ENCODE results near the gene GFRA1. TPM values are rescaled to one million over a fixed set of nuclear protein-coding genes. Genes with fewer than 3 reads are reported as not detected.

The GFRA1 gene
- total RNA-seq, 1 experiment from 2014 or later: 0.30 TPM

DNA sequence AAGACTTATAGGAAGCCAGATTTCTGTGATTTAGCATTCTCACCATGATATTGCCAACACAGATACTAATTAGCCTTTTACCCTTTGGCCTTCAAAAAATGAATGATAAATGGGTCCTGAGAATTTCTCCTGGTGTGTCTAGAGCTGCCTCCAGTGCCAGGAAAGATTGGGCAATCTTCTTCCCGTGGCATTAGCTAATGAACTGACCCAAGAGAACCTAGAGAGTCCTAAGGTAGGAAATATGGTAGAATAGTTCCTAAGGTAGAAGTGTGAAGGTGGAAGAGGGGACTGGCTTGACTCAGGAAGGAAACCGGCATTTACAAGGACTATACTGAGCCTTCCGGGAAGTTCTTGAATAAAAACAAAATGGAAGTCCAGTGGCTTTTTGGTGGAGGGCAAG, 133.1 kb downstream of the GFRA1 start:
- H3K4me2 ChIP-seq (ENCODE audit: low read length): no peak overlapping the region
- H3K4me3 ChIP-seq (replicated peaks in 1 of 2; ENCODE audit: low read depth in 1 of 2, low read length in 2 of 2): no peak overlapping the region
- no peaks in the 10 kb centered on the region for H3K4me1 ChIP-seq (ENCODE audit: control insufficient read depth in 1 of 2, insufficient read depth in 2 of 2, low read length in 2 of 2)
- POLR2A ChIA-PET: no interaction called here
- H3K9me3 ChIP-seq (ENCODE audit: control insufficient read depth in 1 of 2, insufficient read depth in 1 of 2, low read depth in 1 of 2, low read length in 2 of 2): no peaks in the 10 kb centered on the region
- H3K9me2 ChIP-seq (ENCODE audit: insufficient read depth): no peaks in the 10 kb centered on the region
- peaks cover 59% of the 10 kb centered on the region for H3K27me3 ChIP-seq (ENCODE audit: insufficient read depth, low read length)
- DNase-seq (ENCODE audit: low read depth, low spot score) (no peak), ATAC-seq (no peak)
- RAD21 ChIA-PET (ENCODE audit: low non-redundant PET in 1 of 2, low total read pairs in 2 of 2, uncharacterized antibody in 2 of 2, unreplicated experiment in 2 of 2): no interaction called here
- no peaks in the 10 kb centered on the region for H3K36me3 ChIP-seq (ENCODE audit: control insufficient read depth in 1 of 2, insufficient read depth in 2 of 2, low read length in 2 of 2)
- H3K9ac ChIP-seq (ENCODE audit: low read length): no peak overlapping the region
- BruUV-seq (replicated peaks): no TSS peak
- H3K27ac ChIP-seq (ENCODE audit: low read depth, low read length): no peak overlapping the region
- CTCF ChIA-PET: no interaction called here
- TF ChIP-seq, protein P1, sequence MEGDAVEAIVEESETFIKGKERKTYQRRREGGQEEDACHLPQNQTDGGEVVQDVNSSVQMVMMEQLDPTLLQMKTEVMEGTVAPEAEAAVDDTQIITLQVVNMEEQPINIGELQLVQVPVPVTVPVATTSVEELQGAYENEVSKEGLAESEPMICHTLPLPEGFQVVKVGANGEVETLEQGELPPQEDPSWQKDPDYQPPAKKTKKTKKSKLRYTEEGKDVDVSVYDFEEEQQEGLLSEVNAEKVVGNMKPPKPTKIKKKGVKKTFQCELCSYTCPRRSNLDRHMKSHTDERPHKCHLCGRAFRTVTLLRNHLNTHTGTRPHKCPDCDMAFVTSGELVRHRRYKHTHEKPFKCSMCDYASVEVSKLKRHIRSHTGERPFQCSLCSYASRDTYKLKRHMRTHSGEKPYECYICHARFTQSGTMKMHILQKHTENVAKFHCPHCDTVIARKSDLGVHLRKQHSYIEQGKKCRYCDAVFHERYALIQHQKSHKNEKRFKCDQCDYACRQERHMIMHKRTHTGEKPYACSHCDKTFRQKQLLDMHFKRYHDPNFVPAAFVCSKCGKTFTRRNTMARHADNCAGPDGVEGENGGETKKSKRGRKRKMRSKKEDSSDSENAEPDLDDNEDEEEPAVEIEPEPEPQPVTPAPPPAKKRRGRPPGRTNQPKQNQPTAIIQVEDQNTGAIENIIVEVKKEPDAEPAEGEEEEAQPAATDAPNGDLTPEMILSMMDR (IDR thresholded peaks at IDR 0.05 in 2 of 3, conservative IDR thresholded peaks at IDR 0.05 in 1 of 3; ENCODE audit: borderline replicate concordance in 1 of 3, insufficient read depth in 1 of 3, low read depth in 2 of 3, low read length in 2 of 3): no peak
- TF ChIP-seq ELF1 (IDR thresholded peaks at IDR 0.05; ENCODE audit: borderline replicate concordance, low read depth): no peak
- no peak for TF ChIP-seq TCF7L2 (IDR thresholded peaks at IDR 0.05; ENCODE audit: borderline replicate concordance, extremely low read depth, insufficient read depth, insufficient read length)
- TF ChIP-seq POLR2A (IDR thresholded peaks at IDR 0.05; ENCODE audit: borderline replicate concordance, extremely low read depth, insufficient read depth, insufficient read length): no peak
- TF ChIP-seq SIN3A (IDR thresholded peaks at IDR 0.05; ENCODE audit: low read depth): no peak
- no peak for TF ChIP-seq JUND (IDR thresholded peaks at IDR 0.05)
- no peak for TF ChIP-seq FOSL1 (IDR thresholded peaks at IDR 0.05; ENCODE audit: low read depth)
- TF ChIP-seq CEBPB (IDR thresholded peaks at IDR 0.05; ENCODE audit: low read depth): no peak
- no peak for TF ChIP-seq RAD21 (IDR thresholded peaks at IDR 0.05; ENCODE audit: low read depth)
- TF ChIP-seq, protein P2, sequence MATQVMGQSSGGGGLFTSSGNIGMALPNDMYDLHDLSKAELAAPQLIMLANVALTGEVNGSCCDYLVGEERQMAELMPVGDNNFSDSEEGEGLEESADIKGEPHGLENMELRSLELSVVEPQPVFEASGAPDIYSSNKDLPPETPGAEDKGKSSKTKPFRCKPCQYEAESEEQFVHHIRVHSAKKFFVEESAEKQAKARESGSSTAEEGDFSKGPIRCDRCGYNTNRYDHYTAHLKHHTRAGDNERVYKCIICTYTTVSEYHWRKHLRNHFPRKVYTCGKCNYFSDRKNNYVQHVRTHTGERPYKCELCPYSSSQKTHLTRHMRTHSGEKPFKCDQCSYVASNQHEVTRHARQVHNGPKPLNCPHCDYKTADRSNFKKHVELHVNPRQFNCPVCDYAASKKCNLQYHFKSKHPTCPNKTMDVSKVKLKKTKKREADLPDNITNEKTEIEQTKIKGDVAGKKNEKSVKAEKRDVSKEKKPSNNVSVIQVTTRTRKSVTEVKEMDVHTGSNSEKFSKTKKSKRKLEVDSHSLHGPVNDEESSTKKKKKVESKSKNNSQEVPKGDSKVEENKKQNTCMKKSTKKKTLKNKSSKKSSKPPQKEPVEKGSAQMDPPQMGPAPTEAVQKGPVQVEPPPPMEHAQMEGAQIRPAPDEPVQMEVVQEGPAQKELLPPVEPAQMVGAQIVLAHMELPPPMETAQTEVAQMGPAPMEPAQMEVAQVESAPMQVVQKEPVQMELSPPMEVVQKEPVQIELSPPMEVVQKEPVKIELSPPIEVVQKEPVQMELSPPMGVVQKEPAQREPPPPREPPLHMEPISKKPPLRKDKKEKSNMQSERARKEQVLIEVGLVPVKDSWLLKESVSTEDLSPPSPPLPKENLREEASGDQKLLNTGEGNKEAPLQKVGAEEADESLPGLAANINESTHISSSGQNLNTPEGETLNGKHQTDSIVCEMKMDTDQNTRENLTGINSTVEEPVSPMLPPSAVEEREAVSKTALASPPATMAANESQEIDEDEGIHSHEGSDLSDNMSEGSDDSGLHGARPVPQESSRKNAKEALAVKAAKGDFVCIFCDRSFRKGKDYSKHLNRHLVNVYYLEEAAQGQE (IDR thresholded peaks at IDR 0.05; ENCODE audit: low read depth): no peak
- TF ChIP-seq EZH2phosphoT487 (IDR thresholded peaks at IDR 0.05; ENCODE audit: borderline replicate concordance): no peak
- no peak for TF ChIP-seq ZNF274 (IDR thresholded peaks at IDR 0.05; ENCODE audit: low read depth, low read length)
- TF ChIP-seq, protein P3, sequence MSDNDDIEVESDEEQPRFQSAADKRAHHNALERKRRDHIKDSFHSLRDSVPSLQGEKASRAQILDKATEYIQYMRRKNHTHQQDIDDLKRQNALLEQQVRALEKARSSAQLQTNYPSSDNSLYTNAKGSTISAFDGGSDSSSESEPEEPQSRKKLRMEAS (IDR thresholded peaks at IDR 0.05): no peak
- TF ChIP-seq ZBTB33 (IDR thresholded peaks at IDR 0.05; ENCODE audit: extremely low read depth, insufficient replicate concordance, low read length): no peak
- no peak for TF ChIP-seq EZH2 (IDR thresholded peaks at IDR 0.05)
- no peak for TF ChIP-seq YY1 (IDR thresholded peaks at IDR 0.05; ENCODE audit: extremely low read depth, insufficient replicate concordance, low read depth, low read length)
- no peak for TF ChIP-seq SP1 (IDR thresholded peaks at IDR 0.05; ENCODE audit: low read depth)
- no peak for TF ChIP-seq ZFX (IDR thresholded peaks at IDR 0.05)
- TF ChIP-seq POLR2AphosphoS5 (IDR thresholded peaks at IDR 0.05; ENCODE audit: low read depth, low read length): no peak
- no peaks in the 10 kb centered on the region for H3K79me2 ChIP-seq (ENCODE audit: insufficient read depth, low read length)
- no peak overlapping the region for H2AFZ ChIP-seq (ENCODE audit: low read depth, low read length, poor library complexity, severe bottlenecking)
- no peaks in the 10 kb centered on the region for H4K20me1 ChIP-seq (ENCODE audit: insufficient read depth)
- intact Hi-C loops (cut with micrococcal nuclease): no loop called here
